Stimulated activated naive B cell treated with anti-CD40 and anti-IgM and Interleukin-4, amounts not matched to agents 10 μg/mL and 1 μg/mL and 100 μg/mL, for 72 hours (primary cell): Measurements from ENCODE around the gene CERS1.

Experiments
- ATAC-seq, 2 donors: fragments of 150-1000 bp; cut with Tn5 transposase; replicated peaks; 2 replicates each; pipeline ENCODE4 v1.10.0; 2021; ENCODE audit warnings: moderate library complexity in 1 of 2
- DNase-seq: peaks from one replicate; pipeline ENCODE4 v3.0.0; 2021
- H3K27ac Mint-ChIP-seq: one replicate; pipeline ENCODE4 v1.8.0; 2022; ENCODE audit warnings: mild to moderate bottlenecking, mixed read lengths
- H3K27me3 Mint-ChIP-seq, 2 donors: one replicate each; pipeline ENCODE4 v1.8.0; 2022; ENCODE audit warnings: mixed read lengths in 2 of 2
- H3K36me3 Mint-ChIP-seq, 2 donors: one replicate each; pipeline ENCODE4 v1.8.0; 2022; ENCODE audit warnings: mixed read lengths in 2 of 2, mild to moderate bottlenecking in 1 of 2
- H3K4me1 Mint-ChIP-seq, 2 donors: one replicate each; pipeline ENCODE4 v1.8.0; 2022; ENCODE audit warnings: mixed read lengths in 2 of 2, mild to moderate bottlenecking in 1 of 2
- H3K4me3 Mint-ChIP-seq, 2 donors: one replicate each; pipeline ENCODE4 v1.8.0; 2022; ENCODE audit warnings: mild to moderate bottlenecking in 2 of 2, mixed read lengths in 2 of 2, moderate library complexity in 1 of 2
- H3K9me3 Mint-ChIP-seq, 2 donors: one replicate each; pipeline ENCODE4 v1.8.0; 2022; ENCODE audit warnings: mixed read lengths in 2 of 2, mild to moderate bottlenecking in 1 of 2

Gene CERS1

GRCh38 chr19:18828786-18829185 is 67.2 kb downstream of the CERS1 start:
- H3K27me3 Mint-ChIP-seq: peaks cover 5 to 15% of the 10 kb centered on the region in 2 donors
- H3K4me3 Mint-ChIP-seq: no peak overlapping the region
- no peak for DNase-seq
- H3K4me1 Mint-ChIP-seq: peaks cover 4 to 12% of the 10 kb centered on the region in 2 donors
- H3K36me3 Mint-ChIP-seq: peaks cover 9 to 18% of the 10 kb centered on the region in 2 donors
- ATAC-seq: no peak
- H3K9me3 Mint-ChIP-seq: peaks cover 2 to 4% of the 10 kb centered on the region in 2 donors
- H3K27ac Mint-ChIP-seq: no peak overlapping the region
